MCF 10A (cell line): Measurements from ENCODE around the gene PTPRG. TPM values are rescaled to one million over a fixed set of nuclear protein-coding genes. Genes with fewer than 3 reads are reported as not detected.

ENCODE experiments used
- BruUV-seq: library from RNA; stranded (reverse); fragments of 400-500 nt; replicated peaks from 2 replicates; lab custom pipeline; 2021; lab: Mats Ljungman, UMichigan
- CTCF ChIA-PET: fragments of 300-600 bp; sonication (Branson Sonifier 250); formaldehyde crosslinking; extraction: SDS; loops from one replicate; lab custom pipeline; 2021; ENCODE audit warnings: antibody characterized with exemption, inconsistent platforms; lab: Yijun Ruan, JAX
- POLR2A ChIA-PET: fragments of 300-600, 350-650 bp; sonication (Branson Sonifier 250); formaldehyde crosslinking; extraction: SDS; loops from one replicate; lab custom pipeline; 2020; ENCODE audit warnings: antibody characterized with exemption, inconsistent platforms; lab: Yijun Ruan, JAX
- DNase-seq: peaks from one replicate; pipeline ENCODE4 v3.0.0-alpha.2; 2018; ENCODE audit not compliant: unreplicated experiment
- H3K27ac Mint-ChIP-seq: one replicate; pipeline ENCODE4 v1.8.0; 2022; ENCODE audit warnings: mild to moderate bottlenecking, low read depth, mixed read lengths; ENCODE audit not compliant: unreplicated experiment
- H3K27me3 Mint-ChIP-seq: one replicate; pipeline ENCODE4 v1.8.0; 2022; ENCODE audit warnings: mixed read lengths; ENCODE audit not compliant: insufficient read depth, unreplicated experiment
- H3K36me3 Mint-ChIP-seq: one replicate; pipeline ENCODE4 v1.8.0; 2022; ENCODE audit warnings: mild to moderate bottlenecking, moderate library complexity, mixed read lengths; ENCODE audit not compliant: insufficient read depth, unreplicated experiment
- H3K4me1 Mint-ChIP-seq: one replicate; pipeline ENCODE4 v1.8.0; 2022; ENCODE audit warnings: mixed read lengths; ENCODE audit not compliant: insufficient read depth, unreplicated experiment
- H3K4me3 Mint-ChIP-seq: one replicate; pipeline ENCODE4 v1.8.0; 2022; ENCODE audit warnings: mild to moderate bottlenecking, moderate library complexity, mixed read lengths; ENCODE audit not compliant: unreplicated experiment
- H3K9me3 Mint-ChIP-seq: one replicate; pipeline ENCODE4 v1.8.0; 2022; ENCODE audit warnings: mixed read lengths; ENCODE audit not compliant: unreplicated experiment
- CTCF ChIP-seq: fragments of 200-600 bp; IDR thresholded peaks from one replicate; pipeline ENCODE4 v1.8.0; 2022; ENCODE audit warnings: antibody characterized with exemption, mild to moderate bottlenecking; ENCODE audit not compliant: unreplicated experiment
- intact Hi-C: fragments of 100-400 bp; cut with micrococcal nuclease; formaldehyde crosslinking; loops from 2 replicates; pipeline ENCODE4 v1.14.1; 2022
- total RNA-seq: library from RNA; stranded (reverse); gene quantifications from 2 replicates; pipeline ENCODE4 v1.2.3, GENCODE V29; 2022

The PTPRG gene
- total RNA-seq, 1 experiment from 2014 or later, result 54.5 TPM

- no peak for DNase-seq
- no peak for TF ChIP-seq CTCF
- no peaks in the 10 kb centered on the region for H3K4me1 Mint-ChIP-seq
- no TSS peak for BruUV-seq
- no peaks in the 10 kb centered on the region for H3K27me3 Mint-ChIP-seq
- H3K36me3 Mint-ChIP-seq, result peaks cover 6% of the 10 kb centered on the region
- POLR2A ChIA-PET, result interaction anchor here (0.5 to 0.6 kb wide), 2 partner anchors 46 to 85 kb away, joined by 3 read pairs; no protein-coding TSS in a partner anchor
- CTCF ChIA-PET, result no interaction called here
- no peak overlapping the region for H3K4me3 Mint-ChIP-seq
- intact Hi-C loops, result no loop called here
- no peak overlapping the region for H3K27ac Mint-ChIP-seq
- H3K9me3 Mint-ChIP-seq, result no peaks in the 10 kb centered on the region
Measured at GRCh38 chr3:61646360-61646759, 85.0 kb downstream of the PTPRG start.

- intact Hi-C loops, result no loop called here
- Mint-ChIP-seq H3K9me3 (no peaks in the 10 kb centered on the region), H3K4me1 (no peaks in the 10 kb centered on the region), H3K36me3 (peaks cover 6% of the 10 kb centered on the region), H3K4me3 (no peak overlapping the region), H3K27ac (no peak overlapping the region), H3K27me3 (no peaks in the 10 kb centered on the region)
- DNase-seq, result no peak
- no TSS peak for BruUV-seq
- TF ChIP-seq CTCF, result no peak
- POLR2A ChIA-PET, result interaction anchor here (0.5 to 0.6 kb wide), 2 partner anchors 45 to 85 kb away, joined by 3 read pairs; no protein-coding TSS in a partner anchor
- CTCF ChIA-PET, result interaction anchor here (0.6 kb wide), 1 partner anchor 16 kb away, joined by 3 read pairs; no protein-coding TSS in a partner anchor
Measured at GRCh38 chr3:61646851-61647525, 85.6 kb downstream of the PTPRG start.

- ChIA-PET POLR2A (interaction anchor here (1.2 kb wide), 1 partner anchor 13 kb away, joined by 4 read pairs; no protein-coding TSS in a partner anchor), CTCF (no interaction called here)
- Mint-ChIP-seq H3K4me3 (no peak overlapping the region), H3K27me3 (no peaks in the 10 kb centered on the region), H3K36me3 (peaks cover 14% of the 10 kb centered on the region), H3K27ac (no peak overlapping the region), H3K9me3 (no peaks in the 10 kb centered on the region), H3K4me1 (no peaks in the 10 kb centered on the region)
- no TSS peak for BruUV-seq
- intact Hi-C loops, result no loop called here
- no peak for DNase-seq
- no peak for TF ChIP-seq CTCF
Measured at GRCh38 chr3:61648481-61648880, 87.1 kb downstream of the PTPRG start.

- peak overlapping the region; percentile 14 for H3K27ac Mint-ChIP-seq
- H3K4me1 Mint-ChIP-seq, result no peaks in the 10 kb centered on the region
- no peak for TF ChIP-seq CTCF
- H3K27me3 Mint-ChIP-seq, result no peaks in the 10 kb centered on the region
- intact Hi-C loops, result no loop called here
- H3K9me3 Mint-ChIP-seq, result no peaks in the 10 kb centered on the region
- ChIA-PET CTCF (interaction anchor here (0.8 to 1.1 kb wide), 3 partner anchors 12 to 62 kb away, joined by 3 to 8 read pairs (median 4); no protein-coding TSS in a partner anchor), POLR2A (interaction anchor here (0.9 to 1.7 kb wide), 7 partner anchors 11 to 88 kb away, joined by 3 to 11 read pairs (median 4); partner anchors contain the start of gene PTPRG)
- H3K4me3 Mint-ChIP-seq, result peak overlapping the region; percentile 15
- BruUV-seq, result no TSS peak
- peaks cover 18% of the 10 kb centered on the region for H3K36me3 Mint-ChIP-seq
- DNase-seq, result no peak
Measured at GRCh38 chr3:61649381-61650170, 88.2 kb downstream of the PTPRG start.
